ENCODE results near the gene NRP1.
A peak's percentile ranks its signal among the peaks of the same experiment; 100 is the strongest.

Gene NRP1

DNA sequence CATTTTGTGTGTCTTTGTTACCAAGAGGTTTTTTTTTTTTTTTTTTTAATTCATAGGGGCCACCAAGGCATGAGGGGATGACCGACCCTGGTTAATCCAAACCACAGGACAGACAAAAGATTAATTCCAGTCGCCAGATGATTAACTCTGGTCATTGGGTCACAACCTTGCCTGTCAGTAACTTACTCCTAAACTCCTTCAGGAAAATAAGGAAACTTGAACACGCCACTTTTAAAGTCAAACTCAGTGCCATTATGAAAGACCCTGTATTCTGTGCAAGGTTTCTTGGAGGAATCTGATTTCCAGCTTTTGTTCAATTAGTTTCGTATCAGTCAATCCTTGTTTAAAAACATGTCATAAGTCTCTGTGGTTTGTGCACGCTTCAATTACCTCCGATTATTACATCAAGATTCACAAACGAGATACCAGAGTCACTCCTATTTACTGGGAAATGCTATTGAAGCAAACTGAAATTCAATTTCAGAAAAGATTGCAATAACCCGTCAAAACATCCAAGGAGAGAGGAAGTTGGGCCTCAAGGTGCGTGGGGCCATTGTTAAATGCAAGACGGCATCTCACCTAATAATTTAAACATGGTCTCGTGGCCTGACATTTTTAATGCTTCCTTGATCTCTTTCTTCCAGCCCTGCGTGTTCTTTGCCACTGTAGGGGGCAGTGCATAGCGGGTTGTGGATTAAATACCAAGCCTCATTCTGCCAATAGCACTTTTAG, 44.0 kb downstream of the NRP1 start:
- DNase-seq (ENCODE audit: low spot score): no peak

DNA sequence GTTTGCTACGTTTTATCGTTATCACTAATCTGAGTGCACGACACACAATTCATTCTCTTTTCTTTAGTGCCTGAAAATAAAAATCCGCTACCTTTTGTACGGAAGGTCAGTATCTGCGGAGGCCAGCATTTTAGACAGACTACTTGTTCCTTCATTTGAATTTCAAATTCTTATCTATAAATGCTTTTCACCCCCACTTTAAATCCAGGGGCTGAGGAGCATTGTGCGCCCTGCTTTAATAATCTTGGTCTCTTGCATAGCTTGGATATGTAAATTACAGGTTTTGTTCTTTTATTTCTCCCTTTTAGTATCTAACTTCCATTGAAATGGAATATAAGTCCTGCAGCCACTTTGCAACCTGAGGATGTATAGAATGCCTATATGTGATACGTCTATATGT, 44.7 kb downstream of the NRP1 start:
- no peak for DNase-seq (ENCODE audit: low spot score)

DNA sequence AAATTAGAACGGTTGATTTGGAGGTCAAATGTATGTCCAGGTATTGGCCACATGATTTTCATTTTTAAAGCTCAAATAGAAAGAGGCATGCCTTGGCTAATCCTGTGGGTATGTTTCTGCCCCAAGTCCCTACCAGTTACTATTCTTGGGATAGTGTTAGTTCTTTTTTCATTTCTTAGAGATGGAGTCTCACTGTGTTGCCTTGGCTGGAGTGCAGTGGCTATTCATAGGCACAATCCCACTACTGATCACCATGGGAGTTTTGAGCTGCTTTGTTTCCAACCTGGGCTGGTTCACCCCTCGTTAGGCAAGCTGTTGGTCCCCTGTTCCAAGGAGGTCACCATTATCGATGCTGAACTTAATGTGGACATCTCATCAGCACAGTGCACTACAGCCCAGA, 46.3 kb downstream of the NRP1 start:
- DNase-seq (ENCODE audit: low spot score): no peak

GRCh38 chr10:33287112-33287511, 47.4 kb downstream of the NRP1 start:
- no peak for DNase-seq (ENCODE audit: low spot score)

- no peak for DNase-seq (ENCODE audit: low spot score)
These were observed 48.1 kb downstream of the NRP1 start for GRCh38 chr10:33286157-33286934.

DNA sequence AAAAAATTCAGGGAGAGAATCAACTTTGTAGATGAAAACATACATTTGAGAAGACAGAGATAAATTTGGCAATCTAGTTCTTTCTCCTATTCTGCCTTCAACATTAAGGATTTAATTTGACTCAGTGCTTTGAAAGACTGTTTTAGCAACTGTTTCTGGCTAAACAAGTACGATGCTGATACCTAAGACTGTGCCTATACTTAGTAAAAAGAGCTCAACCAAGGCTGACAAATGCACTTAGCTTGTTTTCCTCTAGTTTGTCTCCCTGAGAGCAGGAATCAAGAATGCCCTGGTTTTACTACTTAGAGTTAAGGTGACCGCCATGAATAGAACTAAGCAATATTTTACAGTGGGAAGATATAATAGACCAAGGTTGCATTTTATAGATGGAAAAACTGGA, 49.5 kb downstream of the NRP1 start:
- no peak for DNase-seq (ENCODE audit: low spot score)

DNA sequence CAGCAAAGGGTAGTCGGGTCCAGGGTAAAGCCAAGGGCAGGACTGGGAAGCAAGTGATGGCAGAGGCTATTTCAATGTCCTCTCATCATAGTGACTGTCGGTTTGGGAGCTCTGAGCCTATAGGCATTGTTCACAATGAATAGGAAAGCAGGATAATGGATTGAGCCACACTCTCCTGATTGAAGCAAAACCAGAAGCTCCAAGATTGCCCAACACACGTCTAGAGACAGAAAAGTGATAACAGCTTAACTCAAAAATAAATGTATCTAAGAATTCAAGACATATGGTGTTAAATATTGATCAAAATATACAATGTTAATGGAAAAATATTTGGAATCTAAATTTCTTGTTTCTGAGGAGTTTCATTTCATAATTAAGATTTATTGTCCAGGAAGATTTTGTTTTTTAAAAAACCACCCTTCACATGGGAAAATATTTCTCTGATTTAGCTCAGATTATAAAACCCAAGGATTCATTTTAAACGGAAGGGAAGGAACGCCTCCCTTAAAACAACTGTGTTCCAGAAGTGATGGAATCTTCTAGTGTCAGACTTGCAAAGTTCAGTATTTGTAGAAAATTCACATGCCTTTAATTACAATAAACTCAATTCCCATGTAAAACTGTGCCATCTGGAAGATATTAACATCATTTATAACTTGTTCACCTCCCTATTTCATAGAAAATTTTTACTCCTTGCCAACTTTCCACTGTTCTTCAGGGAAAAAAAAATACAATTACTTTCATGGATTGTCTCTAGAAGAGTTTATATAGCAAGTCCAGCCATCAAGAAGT, 54.5 kb downstream of the NRP1 start:
- DNase-seq (ENCODE audit: low spot score): no peak

DNA sequence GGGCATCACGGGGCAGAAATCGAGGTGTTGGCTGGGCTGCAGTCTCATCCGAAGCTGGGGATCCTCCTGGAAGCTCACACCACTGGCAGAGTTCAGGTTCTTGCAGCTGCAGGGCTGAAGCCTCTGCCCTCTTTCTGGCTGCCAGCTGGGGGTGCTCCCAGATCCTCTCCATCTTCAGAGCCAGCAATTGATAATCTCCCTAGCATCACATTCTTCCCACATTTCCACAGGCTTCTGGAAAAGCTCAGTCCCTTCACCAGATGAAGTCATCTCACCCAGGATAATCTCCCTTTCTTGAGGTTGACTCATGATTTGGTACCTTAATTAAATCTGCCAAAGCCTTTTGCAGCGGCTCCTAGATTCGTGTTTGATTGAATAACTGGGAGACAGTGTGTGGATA, 55.2 kb downstream of the NRP1 start:
- no peak for DNase-seq (ENCODE audit: low spot score)

DNA sequence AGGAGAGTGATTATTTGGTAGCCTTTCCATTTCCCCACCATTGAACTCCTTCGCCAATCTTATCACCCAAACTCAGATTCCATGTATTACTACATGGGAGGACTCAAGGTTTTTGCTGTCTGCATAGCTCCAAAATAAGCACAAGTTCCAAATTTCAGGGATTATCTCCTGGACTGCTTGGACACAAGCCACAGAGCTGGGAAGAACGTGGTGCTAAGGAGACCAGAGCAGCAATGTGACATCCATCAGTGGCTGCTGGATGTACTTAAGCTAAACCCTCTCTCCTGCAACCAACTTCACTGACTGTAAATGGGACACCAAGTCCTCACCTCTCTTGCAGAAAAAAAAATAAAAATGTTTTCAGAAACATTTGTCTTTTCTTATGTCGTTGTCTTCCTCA, 56.3 kb downstream of the NRP1 start:
- DNase-seq (ENCODE audit: low spot score): no peak

DNA sequence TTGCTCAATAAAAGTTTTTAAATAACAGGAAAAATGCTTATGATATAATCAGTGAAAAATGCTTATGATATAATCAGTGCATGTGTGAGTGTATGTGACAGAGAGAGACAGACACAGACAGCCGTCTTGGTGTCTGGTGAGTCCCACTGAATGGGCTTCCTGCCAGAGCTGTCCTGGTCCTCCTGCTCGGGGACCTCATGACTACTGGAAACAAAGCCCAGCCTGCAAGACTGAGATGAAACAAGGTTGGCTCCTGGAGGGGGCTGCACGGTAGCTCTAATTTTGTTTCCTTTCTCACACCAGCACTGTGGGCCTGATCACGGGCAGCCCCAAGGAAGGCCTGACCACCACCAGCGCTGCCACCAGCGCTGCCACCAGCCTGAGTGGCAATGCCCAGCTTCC, 57.3 kb downstream of the NRP1 start:
- no peak for DNase-seq (ENCODE audit: low spot score)

- DNase-seq (ENCODE audit: low spot score): no peak
These were observed 58.1 kb downstream of the NRP1 start for GRCh38 chr10:33276282-33276923.

DNA sequence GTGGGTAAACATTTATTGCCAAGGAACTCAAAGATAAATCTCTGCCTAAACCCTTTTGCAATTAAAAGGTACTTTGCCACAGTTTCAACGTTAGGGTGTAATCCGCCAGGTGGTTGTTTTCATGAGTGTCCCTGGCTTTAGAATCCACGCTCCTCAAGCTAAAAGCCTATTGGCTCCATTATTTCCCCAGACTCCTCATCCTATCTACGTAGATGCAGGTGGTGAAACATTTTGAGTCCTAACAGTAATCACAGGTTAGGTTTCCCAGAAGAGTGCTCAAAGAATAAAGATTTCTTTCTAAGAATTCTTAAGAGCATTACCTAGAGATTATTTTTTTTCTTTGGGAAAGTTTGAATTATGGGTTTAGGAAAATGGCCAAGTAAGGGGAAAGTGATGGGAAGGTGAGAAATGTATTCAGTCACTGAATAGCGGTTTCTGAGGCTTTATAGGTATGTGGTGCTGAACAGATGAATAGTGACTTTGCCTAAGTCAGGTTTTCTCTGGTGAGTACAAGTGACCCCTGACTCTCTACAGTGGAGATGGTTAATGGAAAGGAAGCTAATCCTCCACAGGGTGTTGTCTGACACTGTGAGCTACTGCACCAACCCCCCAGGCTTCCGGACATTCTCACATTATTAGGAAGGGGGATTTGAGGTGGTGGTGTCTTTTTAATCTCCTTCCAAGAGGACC, 60.2 kb downstream of the NRP1 start:
- DNase-seq (ENCODE audit: low spot score): no peak

- peak; percentile 44 for DNase-seq (ENCODE audit: low spot score)
These were observed 61.0 kb downstream of the NRP1 start for GRCh38 chr10:33273295-33274002.

DNA sequence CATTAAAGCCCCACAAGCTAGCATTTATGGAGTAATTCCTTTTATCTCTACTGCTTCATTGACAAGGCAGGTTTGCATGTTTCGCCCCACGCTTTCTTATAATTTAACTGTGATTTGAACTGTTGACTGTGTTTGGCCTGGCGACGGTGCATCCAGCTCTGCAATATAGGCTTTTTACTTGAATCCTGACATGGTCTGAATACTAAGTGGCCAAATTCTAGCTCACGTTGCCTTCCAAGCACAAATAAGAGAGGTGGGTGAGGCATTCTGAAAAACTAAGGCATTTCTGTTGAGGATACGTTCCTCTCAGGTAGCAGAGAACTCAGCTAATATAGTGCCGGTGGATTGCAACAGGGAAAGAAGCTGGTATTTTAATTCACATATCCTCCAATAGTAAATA, 61.8 kb downstream of the NRP1 start:
- no peak for DNase-seq (ENCODE audit: low spot score)

- DNase-seq (ENCODE audit: low spot score): no peak
These were observed 62.4 kb downstream of the NRP1 start for GRCh38 chr10:33271969-33272583.

GRCh38 chr10:33270971-33271370, 63.5 kb downstream of the NRP1 start:
- peak; percentile 74 for DNase-seq (ENCODE audit: low spot score)

GRCh38 chr10:33267708-33268107, 66.8 kb downstream of the NRP1 start:
- no peak for DNase-seq (ENCODE audit: low spot score)

DNA sequence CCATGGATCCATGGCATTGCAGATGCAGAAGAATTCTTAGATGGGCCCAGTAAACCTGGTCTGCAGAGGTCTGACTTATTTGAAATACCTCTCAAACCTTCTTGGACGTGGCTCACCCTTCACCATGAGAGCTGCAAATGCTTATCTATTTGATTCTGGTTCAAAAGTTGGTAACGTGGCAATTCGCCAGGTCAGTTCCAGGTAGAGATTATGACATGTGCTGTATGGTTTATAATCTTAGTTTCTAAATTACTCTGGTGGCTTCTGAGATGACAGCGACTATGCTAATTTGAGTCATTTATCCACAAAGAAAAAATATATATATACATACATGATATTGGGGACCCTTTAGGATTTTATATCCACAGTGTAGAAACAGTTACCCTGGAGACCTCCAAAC, 68.8 kb downstream of the NRP1 start:
- no peak for DNase-seq (ENCODE audit: low spot score)

- no peak for DNase-seq (ENCODE audit: low spot score)
These were observed 71.0 kb downstream of the NRP1 start for GRCh38 chr10:33263453-33263852.

DNA sequence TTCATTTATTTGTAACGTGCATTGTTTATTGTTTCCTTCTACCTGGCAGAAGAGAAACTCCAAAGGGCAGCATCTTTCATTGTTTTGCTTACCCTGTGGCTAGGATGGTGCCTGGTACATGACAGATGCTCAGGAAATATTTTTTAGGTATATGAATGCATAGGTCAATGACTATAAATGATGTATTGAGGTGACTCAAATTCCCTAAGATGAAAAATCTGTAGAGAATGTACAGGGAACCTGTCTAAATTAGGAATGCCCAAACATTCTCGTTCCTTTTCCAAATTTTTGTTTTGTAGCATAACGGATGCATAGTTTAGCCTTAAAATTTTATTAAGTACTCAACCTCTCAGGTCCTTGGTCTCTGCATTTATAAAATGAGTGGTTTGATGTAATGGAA, 71.6 kb downstream of the NRP1 start:
- DNase-seq (ENCODE audit: low spot score): no peak

All from pons (tissue), 1 donor.